OCI-LY1 (cell line): ENCODE data around the gene C1orf52.

ENCODE experiments used
- H2AFZ ChIP-seq: fragments of 200-600 bp; sonication (generic), shearing (Covaris generic); 2 replicates; pipeline ENCODE4 v1.6.0; 2014; ENCODE audit warnings: antibody characterized with exemption, mild to moderate bottlenecking, low read length
- H3F3A ChIP-seq: fragments of 200-600 bp; sonication (generic), shearing (Covaris generic); 2 replicates; pipeline ENCODE4 v1.6.0; 2014; ENCODE audit warnings: mild to moderate bottlenecking, antibody characterized with exemption, low read length, moderate library complexity; ENCODE audit not compliant: insufficient read depth
- H3K27ac ChIP-seq: fragments of 200-600 bp; sonication (generic); 2 replicates; pipeline ENCODE4 v1.5.1; 2014; ENCODE audit warnings: low read length, mixed run types, mild to moderate bottlenecking, low read depth; ENCODE audit not compliant: poor library complexity, severe bottlenecking
- H3K27me3 ChIP-seq: fragments of 200-600 bp; sonication (generic); 2 replicates; pipeline ENCODE4 v1.6.0; 2014; ENCODE audit warnings: antibody characterized with exemption, mild to moderate bottlenecking, low read length, moderate library complexity; ENCODE audit not compliant: insufficient read depth
- H3K36me3 ChIP-seq: fragments of 200-600 bp; sonication (generic); 2 replicates; pipeline ENCODE4 v1.6.1; 2014; ENCODE audit warnings: mild to moderate bottlenecking, antibody characterized with exemption, low read length, moderate library complexity, mixed read lengths; ENCODE audit not compliant: insufficient read depth
- H3K4me1 ChIP-seq: fragments of 200-600 bp; sonication (generic); 2 replicates; pipeline ENCODE4 v1.5.1; 2014; ENCODE audit warnings: mild to moderate bottlenecking, low read length, moderate library complexity; ENCODE audit not compliant: insufficient read depth, severe bottlenecking
- H3K4me2 ChIP-seq: fragments of 200-600 bp; sonication (generic), shearing (Covaris generic); 2 replicates; pipeline ENCODE4 v1.6.1; 2014; ENCODE audit warnings: low read length
- H3K4me3 ChIP-seq: fragments of 200-600 bp; sonication (generic); 2 replicates; pipeline ENCODE4 v1.5.1; 2014; ENCODE audit warnings: low read length, low read depth, mild to moderate bottlenecking, mixed read lengths; ENCODE audit not compliant: poor library complexity, severe bottlenecking
- H3K79me2 ChIP-seq: fragments of 200-600 bp; shearing (Covaris generic); 2 replicates; pipeline ENCODE4 v1.6.1; 2016; ENCODE audit warnings: mixed run types, low read length, mixed read lengths; ENCODE audit not compliant: insufficient read depth
- H3K9ac ChIP-seq: fragments of 200-600 bp; sonication (generic), shearing (Covaris generic); 2 replicates; pipeline ENCODE4 v1.6.1; 2014; ENCODE audit warnings: mild to moderate bottlenecking, low read length, mixed read lengths
- H3K9me2 ChIP-seq: fragments of 200-600 bp; sonication (generic), shearing (Covaris generic); 2 replicates; pipeline ENCODE4 v1.6.1; 2014; ENCODE audit warnings: low read depth, mild to moderate bottlenecking, low read length, mixed read lengths
- H3K9me3 ChIP-seq: fragments of 200-600 bp; shearing (Covaris generic); 2 replicates; pipeline ENCODE4 v1.6.1; 2014; ENCODE audit warnings: low read length, mixed read lengths
- H4K20me1 ChIP-seq: fragments of 200-600 bp; sonication (generic), shearing (Covaris generic); 2 replicates; pipeline ENCODE4 v1.6.0; 2016; ENCODE audit warnings: mild to moderate bottlenecking, low read length; ENCODE audit not compliant: insufficient read depth
- EZH2 ChIP-seq: fragments of 200-600 bp; sonication (generic), shearing (Covaris generic); IDR thresholded peaks from 2 replicates; pipeline ENCODE4 v1.8.0; 2017; ENCODE audit warnings: borderline replicate concordance, mixed run types, mild to moderate bottlenecking, antibody characterized with exemption, low read length, moderate library complexity, mixed read lengths
- TF ChIP-seq, protein P1 (sequence below): fragments of 200-600 bp; sonication (generic), shearing (Covaris generic); IDR thresholded peaks from 2 replicates; pipeline ENCODE4 v1.5.1; 2017; ENCODE audit warnings: mild to moderate bottlenecking, antibody characterized with exemption, low read length, moderate library complexity, mixed read lengths

Gene C1orf52

DNA sequence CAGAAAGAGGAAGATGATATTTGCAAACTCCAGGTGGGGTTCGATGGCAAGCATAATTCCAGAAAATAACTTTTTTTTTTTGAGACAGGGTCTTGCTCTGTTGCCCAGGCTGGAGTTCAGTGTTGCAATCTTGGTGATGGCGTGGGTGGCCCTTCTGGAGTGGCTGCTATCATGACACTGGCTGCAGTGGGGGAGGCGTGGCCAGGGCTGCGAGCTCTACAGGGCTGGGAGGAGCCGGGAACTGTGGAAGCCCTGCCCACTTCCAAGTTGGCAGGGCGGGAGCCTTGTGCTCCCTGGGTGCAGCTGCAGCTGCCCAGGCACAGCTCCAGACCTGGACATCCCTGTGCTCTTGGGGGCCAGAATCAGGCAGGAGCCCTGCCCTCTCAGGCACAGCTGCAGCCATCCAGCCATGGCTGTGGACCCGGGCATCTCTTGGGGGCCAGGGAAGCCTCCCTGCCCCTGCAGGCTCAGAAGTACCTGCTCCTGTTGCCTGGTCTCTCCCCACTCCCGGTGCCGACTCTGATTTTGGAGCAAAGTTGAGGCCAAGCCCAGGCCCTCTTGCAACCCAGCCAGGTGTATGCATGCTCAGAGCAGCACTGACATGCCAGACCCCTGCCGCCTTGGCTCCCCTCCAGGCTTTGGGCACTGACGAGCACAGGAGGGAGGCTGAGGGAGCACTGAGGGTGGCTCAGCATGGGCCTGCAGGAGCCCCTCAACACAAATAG lies 24.2 kb upstream of the C1orf52 start:
- H3K4me1 ChIP-seq: no peaks in the 10 kb centered on the region
- H3K9ac ChIP-seq: no peak overlapping the region
- no peaks in the 10 kb centered on the region for H3K9me2 ChIP-seq
- no peak overlapping the region for H3K27ac ChIP-seq
- H3F3A ChIP-seq: no peaks in the 10 kb centered on the region
- H4K20me1 ChIP-seq: no peaks in the 10 kb centered on the region
- H3K4me3 ChIP-seq: no peak overlapping the region
- H3K79me2 ChIP-seq: no peaks in the 10 kb centered on the region
- 0 out of 2 replicates have a peak, but pooled peaks cover 3% of the 10 kb centered on the region for H3K9me3 ChIP-seq
- TF ChIP-seq EZH2: no peak
- TF ChIP-seq, protein P1, sequence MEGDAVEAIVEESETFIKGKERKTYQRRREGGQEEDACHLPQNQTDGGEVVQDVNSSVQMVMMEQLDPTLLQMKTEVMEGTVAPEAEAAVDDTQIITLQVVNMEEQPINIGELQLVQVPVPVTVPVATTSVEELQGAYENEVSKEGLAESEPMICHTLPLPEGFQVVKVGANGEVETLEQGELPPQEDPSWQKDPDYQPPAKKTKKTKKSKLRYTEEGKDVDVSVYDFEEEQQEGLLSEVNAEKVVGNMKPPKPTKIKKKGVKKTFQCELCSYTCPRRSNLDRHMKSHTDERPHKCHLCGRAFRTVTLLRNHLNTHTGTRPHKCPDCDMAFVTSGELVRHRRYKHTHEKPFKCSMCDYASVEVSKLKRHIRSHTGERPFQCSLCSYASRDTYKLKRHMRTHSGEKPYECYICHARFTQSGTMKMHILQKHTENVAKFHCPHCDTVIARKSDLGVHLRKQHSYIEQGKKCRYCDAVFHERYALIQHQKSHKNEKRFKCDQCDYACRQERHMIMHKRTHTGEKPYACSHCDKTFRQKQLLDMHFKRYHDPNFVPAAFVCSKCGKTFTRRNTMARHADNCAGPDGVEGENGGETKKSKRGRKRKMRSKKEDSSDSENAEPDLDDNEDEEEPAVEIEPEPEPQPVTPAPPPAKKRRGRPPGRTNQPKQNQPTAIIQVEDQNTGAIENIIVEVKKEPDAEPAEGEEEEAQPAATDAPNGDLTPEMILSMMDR: no peak
- no peaks in the 10 kb centered on the region; the same call in 1 of the 2 replicates for H3K36me3 ChIP-seq
- no peak overlapping the region for H2AFZ ChIP-seq
- no peaks in the 10 kb centered on the region for H3K27me3 ChIP-seq
- H3K4me2 ChIP-seq: no peak overlapping the region

DNA sequence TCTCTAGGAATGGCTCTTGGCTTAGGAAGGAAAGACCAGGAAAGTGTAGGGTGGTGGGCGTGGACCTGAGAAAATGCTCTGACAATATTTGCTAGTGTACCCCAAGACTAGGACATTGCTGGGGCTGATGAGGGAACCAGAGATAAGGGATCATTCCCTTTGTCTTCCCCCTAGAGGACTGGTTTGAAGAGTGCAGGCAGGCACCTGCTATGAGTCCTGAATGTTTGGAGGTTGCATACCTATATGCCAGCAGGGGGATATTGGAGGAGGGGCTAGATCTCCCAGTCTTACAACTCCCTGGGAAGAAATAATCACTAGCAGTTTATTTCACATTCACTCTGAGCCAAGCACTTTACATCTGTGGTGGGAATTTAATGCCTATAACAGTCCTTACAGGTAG lies 23.0 kb upstream of the C1orf52 start:
- H3K79me2 ChIP-seq: no peaks in the 10 kb centered on the region
- H3K4me1 ChIP-seq: peaks cover under 1% of the 10 kb centered on the region
- H3K4me2 ChIP-seq: no peak overlapping the region
- H3K9me3 ChIP-seq: 0 out of 2 replicates have a peak, but pooled peaks cover 3% of the 10 kb centered on the region
- H3K4me3 ChIP-seq: no peak overlapping the region
- no peaks in the 10 kb centered on the region; the same call in 1 of the 2 replicates for H3K36me3 ChIP-seq
- no peaks in the 10 kb centered on the region for H3K27me3 ChIP-seq
- TF ChIP-seq EZH2: no peak
- TF ChIP-seq, protein P1: no peak; the same call in 1 of the 2 replicates
- H2AFZ ChIP-seq: no peak overlapping the region
- no peaks in the 10 kb centered on the region for H3F3A ChIP-seq
- no peaks in the 10 kb centered on the region for H3K9me2 ChIP-seq
- no peaks in the 10 kb centered on the region for H4K20me1 ChIP-seq
- no peak overlapping the region for H3K9ac ChIP-seq
- H3K27ac ChIP-seq: no peak overlapping the region

DNA sequence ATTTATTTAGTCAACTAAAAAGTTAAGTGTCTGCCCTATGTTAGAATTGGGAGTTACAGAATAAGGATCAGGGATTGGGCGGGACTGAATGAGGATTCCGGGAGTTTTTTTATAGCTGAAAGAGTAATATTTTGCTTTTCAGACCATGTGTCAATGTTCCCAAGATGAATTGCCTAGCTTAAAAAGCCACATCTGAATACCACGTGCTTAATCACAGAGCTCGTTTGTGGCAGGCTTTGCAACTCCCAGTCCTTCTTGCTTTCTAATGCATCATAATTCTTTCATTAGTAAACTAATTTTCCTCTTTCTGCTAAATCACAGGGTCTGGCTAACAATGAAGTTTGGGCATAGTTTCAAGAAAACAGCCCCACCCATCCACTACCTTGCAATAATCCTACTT lies 21.2 kb upstream of the C1orf52 start:
- 0 out of 2 replicates have a peak, but pooled peaks cover 3% of the 10 kb centered on the region for H3K9me3 ChIP-seq
- no peak overlapping the region for H3K9ac ChIP-seq
- peaks cover 4% of the 10 kb centered on the region; the same call in 1 of the 2 replicates for H3K79me2 ChIP-seq
- H3K36me3 ChIP-seq: no peaks in the 10 kb centered on the region; the same call in 1 of the 2 replicates
- H3K4me2 ChIP-seq: no peak overlapping the region
- H4K20me1 ChIP-seq: no peaks in the 10 kb centered on the region
- H3K9me2 ChIP-seq: no peaks in the 10 kb centered on the region
- H2AFZ ChIP-seq: no peak overlapping the region
- H3K27me3 ChIP-seq: no peaks in the 10 kb centered on the region
- H3K4me1 ChIP-seq: peaks cover 7% of the 10 kb centered on the region
- H3F3A ChIP-seq: no peaks in the 10 kb centered on the region
- no peak for TF ChIP-seq EZH2
- TF ChIP-seq, protein P1: no peak
- no peak overlapping the region for H3K27ac ChIP-seq
- no peak overlapping the region for H3K4me3 ChIP-seq
